H9 (cell line): ENCODE results near the gene CCDC78. TPM values are rescaled to one million over a fixed set of nuclear protein-coding genes. Genes with fewer than 3 reads are reported as not detected.

Experiments
- DNase-seq: peaks from one replicate; pipeline ENCODE4 v3.0.0-alpha.2; 2017
- H2AFZ ChIP-seq: one replicate; pipeline ENCODE4 v1.6.1; 2013; ENCODE audit warnings: mild to moderate bottlenecking, low read length, control low read depth, moderate library complexity
- H2AK5ac ChIP-seq: 2 replicates; pipeline ENCODE4 v1.6.1; 2013; ENCODE audit warnings: low read length, control low read depth, mixed read lengths; ENCODE audit not compliant: insufficient read length
- H2BK120ac ChIP-seq: one replicate; pipeline ENCODE4 v1.6.1; 2013; ENCODE audit warnings: low read depth, mild to moderate bottlenecking, low read length, control low read depth, inconsistent platforms; ENCODE audit not compliant: poor library complexity, severe bottlenecking
- H2BK12ac ChIP-seq: 2 replicates; pipeline ENCODE4 v1.6.1; 2013; ENCODE audit warnings: low read length, control low read depth, mixed read lengths, low read depth; ENCODE audit not compliant: insufficient read length
- H2BK15ac ChIP-seq: 2 replicates; pipeline ENCODE4 v1.6.1; 2013; ENCODE audit warnings: low read depth, low read length, control low read depth
- H2BK20ac ChIP-seq: one replicate; pipeline ENCODE4 v1.6.1; 2013; ENCODE audit warnings: low read depth, mild to moderate bottlenecking, low read length, control low read depth, inconsistent platforms; ENCODE audit not compliant: poor library complexity, severe bottlenecking
- H2BK5ac ChIP-seq: 2 replicates; pipeline ENCODE4 v1.6.1; 2013; ENCODE audit warnings: low read length, control low read depth, mixed read lengths; ENCODE audit not compliant: insufficient read length
- H3K14ac ChIP-seq: 2 replicates; pipeline ENCODE4 v1.6.1; 2013; ENCODE audit warnings: low read length, control low read depth; ENCODE audit not compliant: insufficient read depth
- H3K18ac ChIP-seq: 2 replicates; pipeline ENCODE4 v1.6.1; 2013; ENCODE audit warnings: low read depth, mild to moderate bottlenecking, mixed read lengths, low read length, control low read depth; ENCODE audit not compliant: insufficient read length
- H3K23ac ChIP-seq: 2 replicates; pipeline ENCODE4 v1.6.1; 2013; ENCODE audit warnings: low read length, control low read depth, mixed read lengths, low read depth; ENCODE audit not compliant: insufficient read length
- H3K23me2 ChIP-seq: 2 replicates; pipeline ENCODE4 v1.6.1; 2013; ENCODE audit warnings: low read depth, mild to moderate bottlenecking, mixed read lengths, low read length, control low read depth; ENCODE audit not compliant: insufficient read length, poor library complexity, severe bottlenecking
- H3K27ac ChIP-seq: 2 replicates; pipeline ENCODE4 v1.5.1; 2013; ENCODE audit warnings: low read length, control low read depth, mixed read lengths, low read depth; ENCODE audit not compliant: insufficient read length
- H3K27me3 ChIP-seq: 2 replicates; pipeline ENCODE4 v1.6.1; 2013; ENCODE audit warnings: low read length, control low read depth, inconsistent platforms; ENCODE audit not compliant: insufficient read depth
- H3K4ac ChIP-seq: 2 replicates; pipeline ENCODE4 v1.6.1; 2013; ENCODE audit warnings: low read depth, mild to moderate bottlenecking, control low read depth, inconsistent platforms, low read length, moderate library complexity
- H3K4me1 ChIP-seq: 2 replicates; pipeline ENCODE4 v1.6.1; 2013; ENCODE audit warnings: low read length, control low read depth, inconsistent platforms; ENCODE audit not compliant: insufficient read depth
- H3K4me2 ChIP-seq: 2 replicates; pipeline ENCODE4 v1.6.1; 2013; ENCODE audit warnings: low read length, control low read depth, mixed read lengths; ENCODE audit not compliant: insufficient read length, insufficient read depth
- H3K56ac ChIP-seq: 2 replicates; pipeline ENCODE4 v1.6.1; 2013; ENCODE audit warnings: low read depth, mild to moderate bottlenecking, mixed read lengths, low read length, control low read depth; ENCODE audit not compliant: insufficient read length
- H3K79me1 ChIP-seq: 2 replicates; pipeline ENCODE4 v1.6.1; 2013; ENCODE audit warnings: low read depth, mild to moderate bottlenecking, moderate library complexity, low read length, control low read depth, inconsistent platforms; ENCODE audit not compliant: insufficient read depth, poor library complexity, severe bottlenecking
- H3K79me2 ChIP-seq: 2 replicates; pipeline ENCODE4 v1.6.1; 2013; ENCODE audit warnings: low read length, control low read depth, inconsistent platforms; ENCODE audit not compliant: insufficient read depth
- H3K9ac ChIP-seq: 2 replicates; pipeline ENCODE4 v1.6.1; 2013; ENCODE audit warnings: low read length, control low read depth, mixed read lengths; ENCODE audit not compliant: insufficient read length; ENCODE audit errors: extremely low read depth
- H3K9me3 ChIP-seq: one replicate; pipeline ENCODE4 v1.6.1; 2013; ENCODE audit warnings: low read depth, low read length, inconsistent platforms; ENCODE audit not compliant: control insufficient read depth
- H3T11ph ChIP-seq: one replicate; pipeline ENCODE4 v1.6.1; 2013; ENCODE audit warnings: mild to moderate bottlenecking, low read length, control low read depth, inconsistent platforms
- H4K20me1 ChIP-seq: one replicate; pipeline ENCODE4 v1.6.1; 2013; ENCODE audit not compliant: control insufficient read depth, insufficient read length, insufficient read depth
- H4K5ac ChIP-seq: 2 replicates; pipeline ENCODE4 v1.6.1; 2013; ENCODE audit warnings: low read depth, mild to moderate bottlenecking, mixed read lengths, low read length, control low read depth; ENCODE audit not compliant: insufficient read length
- H4K8ac ChIP-seq: replicated peaks from 2 replicates; pipeline ENCODE4 v1.6.1; 2013; ENCODE audit warnings: low read length, control low read depth, mixed read lengths, low read depth; ENCODE audit not compliant: insufficient read length
- H4K91ac ChIP-seq: 2 replicates; pipeline ENCODE4 v1.6.1; 2013; ENCODE audit warnings: low read depth, mild to moderate bottlenecking, moderate library complexity, mixed read lengths, low read length, control low read depth; ENCODE audit not compliant: insufficient read length
- H3K27ac Mint-ChIP-seq, 3 experiments: 2 replicates in 2 of 3; 3 replicates in 1 of 3; pipeline ENCODE4 v1.8.0; 2020 to 2021; ENCODE audit warnings: mixed read lengths in 3 of 3, mild to moderate bottlenecking in 1 of 3, moderate library complexity in 1 of 3
- H3K27me3 Mint-ChIP-seq: 2 replicates; pipeline ENCODE4 v1.8.0; 2021; ENCODE audit warnings: low read depth, mild to moderate bottlenecking, moderate library complexity, mixed read lengths
- H3K36me3 Mint-ChIP-seq, 3 experiments: 2 replicates in 2 of 3; 3 replicates in 1 of 3; pipeline ENCODE4 v1.8.0; 2020 to 2021; ENCODE audit warnings: low read depth in 3 of 3, mixed read lengths in 3 of 3; ENCODE audit not compliant: insufficient read depth in 1 of 3
- H3K4me1 Mint-ChIP-seq, 2 experiments: 2 replicates each; pipeline ENCODE4 v1.8.0; 2020; ENCODE audit warnings: mixed read lengths in 2 of 2
- H3K4me3 Mint-ChIP-seq, 2 experiments: 2 replicates in 1 of 2; 3 replicates in 1 of 2; pipeline ENCODE4 v1.8.0; 2020 to 2021; ENCODE audit warnings: mild to moderate bottlenecking in 2 of 2, mixed read lengths in 2 of 2, moderate library complexity in 1 of 2
- H3K9me3 Mint-ChIP-seq, 2 experiments: 2 replicates in 1 of 2; 3 replicates in 1 of 2; pipeline ENCODE4 v1.8.0; 2020; ENCODE audit warnings: mild to moderate bottlenecking in 2 of 2, mixed read lengths in 2 of 2, moderate library complexity in 1 of 2
- CTCF ChIP-seq: fragments of 200-600 bp; sonication (generic); conservative IDR thresholded peaks from 3 replicates; pipeline ENCODE4 v1.8.0; 2021; ENCODE audit warnings: antibody characterized with exemption, mild to moderate bottlenecking
- WGBS: extraction: QIAGEN DNeasy Blood & Tissue Kit; methylation state at CpG from one replicate; pipeline ENCODE4 v1.1.7; 2013; ENCODE audit warnings: missing lambda C conversion rate, low lambda C conversion rate, mixed read lengths; ENCODE audit not compliant: insufficient read length; ENCODE audit errors: extremely low coverage; 5-methylcytosine and 5-hydroxymethylcytosine counted together
- total RNA-seq: library from RNA; stranded (reverse); gene quantifications from 2 replicates; pipeline ENCODE4 v1.2.1, GENCODE V29; 2021

CCDC78 gene
- total RNA-seq, 1 experiment from 2014 or later, result 12.1 TPM

- H2BK120ac ChIP-seq, result no peak overlapping the region
- H3K79me2 ChIP-seq, result no peaks in the 10 kb centered on the region
- H3K27me3 Mint-ChIP-seq, result peaks cover 12% of the 10 kb centered on the region
- H3K14ac ChIP-seq, result no peak overlapping the region
- H3K27ac ChIP-seq, result no peak overlapping the region
- no peak overlapping the region for H4K91ac ChIP-seq
- H3T11ph ChIP-seq, result no peak overlapping the region
- H3K27me3 ChIP-seq, result no peaks in the 10 kb centered on the region
- H3K9me3 Mint-ChIP-seq, result no peaks in the 10 kb centered on the region
- no peak overlapping the region for H4K8ac ChIP-seq
- H2BK5ac ChIP-seq, result no peak overlapping the region
- no peaks in the 10 kb centered on the region for H3K4me1 ChIP-seq
- no peak overlapping the region for H3K9ac ChIP-seq
- no peaks in the 10 kb centered on the region for H3K36me3 Mint-ChIP-seq
- WGBS, result no CpG with 5 or more reads among the region's 17 CpGs
- H3K9me3 ChIP-seq, result no peaks in the 10 kb centered on the region
- no peaks in the 10 kb centered on the region for H4K20me1 ChIP-seq
- no peak overlapping the region for H3K4me3 Mint-ChIP-seq
- H3K23me2 ChIP-seq, result no peaks in the 10 kb centered on the region
- no peak overlapping the region for H3K18ac ChIP-seq
- DNase-seq, result no peak
- no peak overlapping the region for H3K56ac ChIP-seq
- no peak overlapping the region for H2AK5ac ChIP-seq
- peaks cover 2 to 7% of the 10 kb centered on the region in 2 experiments; a peak in 3 of 4 replicates for H3K4me1 Mint-ChIP-seq
- no peak overlapping the region for H3K23ac ChIP-seq
- no peak overlapping the region for H3K4ac ChIP-seq
- no peak overlapping the region for H4K5ac ChIP-seq
- no peak overlapping the region for H2BK12ac ChIP-seq
- no peak overlapping the region for H2BK15ac ChIP-seq
- H2BK20ac ChIP-seq, result no peak overlapping the region
- H3K4me2 ChIP-seq, result no peak overlapping the region
- no peak overlapping the region for H3K27ac Mint-ChIP-seq
- no peak overlapping the region for H2AFZ ChIP-seq
- H3K79me1 ChIP-seq, result no peaks in the 10 kb centered on the region
- TF ChIP-seq CTCF, result no peak
Measured at GRCh38 chr16:762595-763268, 36.5 kb upstream of the CCDC78 start.
